HG03159 (cell line): Measurements from ENCODE around the gene C1orf210.

Experiments
- ATAC-seq: cut with Tn5 transposase; IDR thresholded peaks from one replicate; pipeline ENCODE4 v1.9.1; 2021; ENCODE audit warnings: mild to moderate bottlenecking, moderate library complexity; ENCODE audit not compliant: unreplicated experiment

C1orf210 gene

GRCh38 chr1:43275826-43276620 lies 9.4 kb downstream of the C1orf210 start:
- ATAC-seq, result no peak

DNA sequence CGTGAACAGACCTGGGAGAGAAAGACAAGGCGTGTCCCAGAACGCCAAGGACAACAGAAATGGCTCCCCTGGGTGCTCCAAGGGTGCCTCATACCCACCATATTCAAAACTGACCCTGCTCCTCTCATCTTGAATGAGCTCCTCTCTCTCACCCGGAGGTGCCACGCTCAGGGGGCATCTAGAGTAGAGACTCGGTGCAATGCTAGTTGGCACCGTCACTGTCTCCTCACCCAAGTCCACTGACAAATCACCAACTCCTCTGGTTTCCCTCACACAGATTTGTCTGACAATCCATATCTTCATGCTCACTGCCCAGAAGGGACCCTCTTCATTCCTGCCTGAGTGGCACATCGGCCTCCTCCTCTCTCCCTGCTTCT lies 10.6 kb downstream of the C1orf210 start:
- ATAC-seq, result no peak

- ATAC-seq, result no peak
These were observed 11.1 kb downstream of the C1orf210 start for GRCh38 chr1:43274125-43274803.

DNA sequence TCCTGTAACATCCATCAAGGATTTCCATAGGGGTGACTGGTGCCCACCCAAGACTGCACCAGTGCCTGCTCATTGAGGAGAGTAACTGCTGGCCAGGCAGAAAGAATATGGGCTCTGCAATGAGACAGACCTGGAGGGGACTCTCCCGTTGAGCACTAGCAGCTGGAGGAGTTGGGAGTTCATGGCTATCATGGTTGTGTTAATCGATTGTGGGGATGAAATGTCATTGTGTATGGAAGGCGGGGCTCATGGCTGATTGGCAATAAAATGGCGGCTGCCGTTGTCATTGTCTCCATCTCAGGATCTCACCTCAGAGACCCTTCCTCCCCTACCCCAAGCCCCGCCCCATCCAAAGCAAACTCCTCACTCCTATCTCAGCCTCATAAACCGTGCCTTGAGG lies 11.7 kb downstream of the C1orf210 start:
- ATAC-seq, result no peak

- no peak for ATAC-seq
These were observed 12.5 kb downstream of the C1orf210 start for GRCh38 chr1:43272576-43273571.

DNA sequence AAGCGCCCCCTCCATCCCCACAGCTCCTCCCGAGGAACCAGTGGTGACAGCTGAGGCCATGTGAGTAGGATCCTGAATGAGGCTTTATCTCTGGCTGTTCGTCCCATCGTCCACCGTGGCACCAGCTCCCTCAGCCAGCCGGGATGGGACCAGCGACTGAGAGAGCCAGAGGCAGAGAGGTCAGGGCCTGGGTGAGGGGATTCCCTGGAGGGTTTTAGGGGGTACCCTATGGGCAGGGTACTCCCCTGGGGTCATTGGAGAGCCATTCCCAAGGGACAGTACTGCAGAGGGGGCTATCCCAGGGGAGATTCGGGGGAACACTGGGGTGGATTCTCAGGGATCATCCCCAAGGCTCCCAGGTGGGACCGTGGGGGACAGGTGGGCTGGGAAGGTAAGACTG lies 13.2 kb downstream of the C1orf210 start:
- no peak for ATAC-seq

DNA sequence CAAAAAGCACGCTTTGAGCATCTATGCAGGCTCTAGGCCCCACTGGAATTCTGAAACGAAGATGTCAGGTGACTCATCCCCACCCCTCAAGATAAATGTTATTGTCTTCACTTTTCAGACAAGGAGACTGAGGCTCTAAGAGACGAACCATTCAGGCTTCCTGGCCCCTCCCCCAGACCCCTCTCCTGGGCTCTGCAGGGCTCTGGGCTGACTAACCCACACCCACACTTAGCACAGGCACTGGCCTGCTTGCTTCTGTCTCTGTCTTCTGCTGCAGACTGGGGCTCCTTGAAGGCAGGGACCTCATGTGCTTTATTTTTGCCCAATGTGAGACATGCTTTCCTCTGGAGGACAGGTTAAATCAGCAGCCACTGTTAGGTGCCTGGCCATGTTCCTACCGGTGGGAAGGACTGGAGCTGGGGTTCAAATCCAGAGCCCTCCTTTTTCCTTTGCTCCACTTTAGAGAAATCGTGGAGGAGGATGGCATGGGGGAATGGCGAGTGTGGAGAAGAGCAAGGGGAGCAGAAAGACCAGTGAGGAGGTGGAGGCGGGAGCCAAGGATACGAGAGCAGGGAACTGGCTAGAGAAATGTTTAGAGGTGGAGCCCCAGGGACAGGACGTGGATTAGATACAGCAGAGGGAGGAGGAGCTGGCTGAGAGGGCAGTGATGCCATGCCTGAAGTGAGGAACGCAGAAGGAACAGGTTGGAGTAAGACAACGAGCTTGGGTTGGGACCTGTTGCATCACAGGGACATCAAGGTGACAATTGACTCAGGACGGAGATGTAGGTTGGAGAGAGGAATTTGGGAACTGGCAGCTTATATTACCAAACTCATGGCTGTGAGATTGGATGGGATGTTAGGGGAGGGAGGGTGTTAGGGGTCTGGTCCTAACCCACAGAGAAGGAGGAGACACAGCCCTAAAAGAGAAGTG lies 13.9 kb downstream of the C1orf210 start:
- ATAC-seq, result no peak

GRCh38 chr1:43270421-43271095 lies 14.8 kb downstream of the C1orf210 start:
- ATAC-seq, result no peak

DNA sequence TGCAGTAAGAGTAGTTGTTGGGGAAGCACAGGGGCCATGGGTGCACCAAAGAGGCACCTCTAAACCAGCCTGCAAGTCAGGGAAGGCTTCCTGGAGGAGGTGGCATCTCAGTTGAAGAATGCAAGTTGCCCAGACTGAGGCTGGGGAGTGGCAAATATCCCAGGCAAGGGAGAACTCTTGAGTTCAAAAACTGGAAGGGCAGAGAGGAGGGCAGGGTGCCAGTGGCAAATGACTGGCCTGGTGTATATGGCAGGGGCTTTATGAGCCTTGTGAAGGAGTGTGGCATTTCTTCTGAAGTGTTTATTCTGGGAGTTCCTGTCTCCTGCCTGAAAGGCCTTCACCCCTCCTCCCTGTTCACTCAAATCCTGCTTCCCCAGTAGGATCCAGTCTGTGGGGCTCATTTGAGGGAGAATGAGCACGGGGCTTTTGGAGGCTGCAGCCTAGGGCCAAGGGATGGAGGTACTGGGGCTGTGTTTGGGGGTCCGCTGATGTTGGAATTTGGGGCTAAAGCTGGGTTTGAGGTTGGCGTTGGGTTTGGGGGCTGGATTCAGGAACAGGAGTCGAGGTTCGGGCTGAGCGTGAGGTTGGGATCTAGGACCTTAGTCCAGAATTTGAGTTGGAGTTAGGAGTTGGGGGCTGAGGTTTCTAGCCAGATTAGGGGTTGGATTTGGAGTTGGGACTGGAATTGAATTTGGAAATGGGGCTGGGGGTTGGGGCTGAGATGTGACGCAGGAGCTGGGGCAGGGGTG lies 15.6 kb downstream of the C1orf210 start, which contains the start of gene TMEM125:
Gene TMEM125 (plus strand): TSS at position 357 of the 749 bp plus-strand sequence. CDS start 2,740 bp downstream, outside the sequence.
- no peak for ATAC-seq

DNA sequence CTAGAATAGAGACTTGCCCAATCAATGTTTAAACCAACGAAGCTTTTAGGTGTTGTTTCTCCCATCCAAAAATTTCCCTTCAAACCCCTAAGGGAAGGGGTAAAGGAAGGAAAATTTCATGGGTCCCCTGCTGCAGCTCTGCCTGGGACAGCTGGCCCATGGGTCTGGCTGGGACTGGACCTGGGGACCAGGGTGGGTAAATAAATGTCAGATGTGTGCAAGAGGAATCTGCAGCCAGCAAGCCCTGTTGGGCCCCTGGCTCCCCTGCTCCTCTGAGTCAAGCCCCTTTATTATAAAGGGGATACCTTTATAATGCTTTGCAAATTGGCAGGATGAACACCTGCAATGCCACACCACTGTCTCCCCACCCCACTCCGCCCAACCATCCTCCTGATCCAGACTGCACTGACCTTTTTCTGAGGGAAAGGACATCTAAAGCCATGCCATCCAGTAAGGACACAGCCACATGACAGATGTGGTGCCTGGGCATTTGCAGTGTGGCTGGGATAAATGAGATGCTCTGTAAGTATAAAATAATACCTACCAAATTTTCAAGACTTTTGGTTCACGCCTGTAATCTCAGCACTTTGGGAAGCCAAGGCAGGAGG lies 17.5 kb downstream of the C1orf210 start:
- ATAC-seq, result no peak

DNA sequence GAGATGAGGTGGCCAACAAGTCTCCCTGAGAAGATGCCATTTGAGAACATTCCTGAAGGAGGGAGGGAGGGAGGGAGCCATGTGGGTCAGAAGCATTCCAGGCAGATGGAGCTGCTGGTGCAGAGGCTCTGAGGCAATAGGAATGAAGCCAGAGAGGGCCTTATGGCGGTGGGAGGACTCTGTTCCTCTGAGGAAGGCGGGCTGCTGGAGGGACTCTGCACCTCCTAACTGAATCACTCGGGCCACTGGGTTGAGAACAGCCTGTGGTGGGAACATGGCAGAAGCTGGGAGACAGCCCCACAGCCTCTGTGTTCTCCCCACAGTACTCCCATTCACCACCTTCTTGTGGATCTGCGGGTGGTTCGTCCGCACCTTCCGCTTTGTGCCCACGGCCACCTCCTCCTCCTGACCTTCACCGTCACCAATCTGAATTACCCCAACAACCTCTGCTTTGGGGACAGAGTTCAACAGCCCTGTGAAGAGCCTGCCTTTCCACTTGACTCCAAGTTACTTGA lies 18.0 kb downstream of the C1orf210 start:
- no peak for ATAC-seq

- ATAC-seq, result no peak
These were observed 18.5 kb downstream of the C1orf210 start for GRCh38 chr1:43266881-43267280.

GRCh38 chr1:43265431-43265830 lies 19.9 kb downstream of the C1orf210 start:
- no peak for ATAC-seq

DNA sequence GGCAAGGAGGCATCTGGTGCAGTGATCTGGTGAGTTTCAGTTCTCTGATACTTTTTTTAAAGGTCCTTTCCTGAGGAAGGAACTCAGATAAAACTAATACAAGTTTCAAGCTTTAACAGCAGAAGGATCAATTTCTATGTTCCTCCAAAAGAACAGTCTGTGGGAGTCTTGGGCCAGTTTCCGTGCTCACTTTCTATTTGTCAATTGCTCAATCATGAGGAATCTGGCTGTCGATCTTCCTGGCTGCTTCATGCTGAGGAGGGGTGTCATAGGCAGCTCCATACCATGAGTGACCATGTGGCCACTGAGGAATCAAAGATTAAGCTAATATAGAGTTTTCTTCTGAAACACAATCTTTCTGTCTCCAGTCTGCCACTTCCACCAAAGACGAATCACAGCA lies 27.0 kb downstream of the C1orf210 start:
- ATAC-seq, result no peak

DNA sequence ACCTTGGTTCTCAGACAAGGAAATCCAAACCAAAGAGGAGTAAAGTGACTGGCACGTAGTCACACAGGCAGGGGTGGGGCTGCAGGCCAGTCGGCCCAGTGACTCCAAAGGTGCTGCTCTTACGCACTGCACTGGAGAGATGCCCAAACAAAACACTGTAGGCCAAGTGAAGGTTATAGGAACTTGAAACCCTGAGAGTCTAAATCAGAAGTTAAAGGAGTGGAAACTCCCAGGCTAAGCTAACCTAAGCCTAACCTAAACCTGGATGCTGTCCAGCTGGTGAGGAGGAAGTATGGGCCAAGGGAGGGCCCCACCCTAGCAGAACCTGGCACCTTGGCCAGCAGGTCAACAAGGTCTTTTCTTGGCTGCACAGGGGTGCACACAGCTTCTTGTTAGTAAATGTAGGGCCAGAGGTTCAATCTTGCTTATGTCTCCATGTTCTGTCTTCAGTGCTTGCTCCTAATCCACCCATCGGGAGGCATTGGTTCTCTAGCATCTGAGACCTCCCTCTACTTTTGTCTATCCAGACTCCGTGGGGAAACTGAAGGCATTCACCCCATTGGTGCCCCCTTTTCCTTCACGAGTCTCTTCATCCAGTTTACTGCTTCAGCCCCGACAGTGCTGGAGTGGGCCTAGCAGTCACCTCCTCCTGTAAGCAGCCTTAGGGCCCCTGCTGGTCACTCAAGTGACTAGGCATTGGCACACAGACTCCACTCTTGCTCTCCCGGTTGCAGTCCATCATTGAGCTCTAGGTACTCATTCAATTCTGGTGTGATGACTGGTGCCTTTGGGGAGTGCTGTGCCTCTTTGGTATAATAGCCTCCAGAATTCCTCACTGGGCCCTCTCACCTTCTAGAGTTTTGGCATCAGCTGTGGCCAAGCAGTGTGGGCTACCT lies 28.5 kb downstream of the C1orf210 start:
- ATAC-seq, result no peak

DNA sequence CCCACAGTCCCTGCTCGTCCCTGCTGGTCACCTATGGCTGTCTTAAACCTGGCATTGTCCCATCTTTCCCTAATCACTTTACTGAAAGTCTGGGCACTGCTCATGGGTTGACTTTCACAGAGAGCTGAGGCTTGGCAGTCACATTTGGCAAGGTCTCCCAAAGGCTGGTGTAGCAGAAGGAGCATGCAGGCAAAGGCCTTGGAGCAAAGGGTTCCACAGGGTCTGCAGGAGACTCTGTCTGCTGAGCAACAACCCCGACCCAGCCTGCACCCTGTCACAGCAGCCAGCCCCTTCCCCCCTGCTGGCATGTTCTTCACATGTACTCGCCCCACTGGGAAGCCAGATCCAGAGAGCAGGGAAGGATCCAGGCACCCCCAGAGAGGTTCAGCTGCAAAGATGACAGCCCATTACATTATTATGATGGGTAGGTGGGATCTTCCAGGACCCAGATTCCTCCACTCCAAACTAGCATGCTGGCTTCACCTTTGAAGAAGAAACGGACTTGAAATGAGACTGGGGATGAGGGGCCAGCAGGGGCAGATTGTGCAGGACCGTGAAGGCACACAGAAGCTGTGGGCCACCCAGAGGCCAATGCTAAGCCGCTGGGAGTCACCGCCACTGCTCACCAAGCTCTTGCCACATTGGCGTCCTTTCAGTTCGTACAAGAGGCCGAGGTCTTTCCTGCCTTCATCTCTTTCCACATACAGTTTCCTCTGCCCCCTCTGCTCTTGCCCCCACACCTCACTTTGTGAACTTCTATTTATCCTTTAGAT lies 29.8 kb downstream of the C1orf210 start:
- ATAC-seq, result no peak
